SK-N-SH (cell line): ENCODE results near the gene VWC2L. TPM values are rescaled to one million over a fixed set of nuclear protein-coding genes. Genes with fewer than 3 reads are reported as not detected.

Experiments
- CTCF ChIA-PET: fragments of 300-600, 350-600 bp; formaldehyde crosslinking; extraction: SDS; loops from one replicate; lab custom pipeline; 2021; lab: Yijun Ruan, JAX
- POLR2A ChIA-PET: fragments of 350-600 bp; sonication (Branson Sonifier 250); formaldehyde crosslinking; extraction: SDS; loops from one replicate; lab custom pipeline; 2020; ENCODE audit warnings: antibody characterized with exemption, inconsistent platforms; lab: Yijun Ruan, JAX
- DNase-seq: peaks from one replicate; pipeline ENCODE4 v3.0.0; 2012
- H2AFZ ChIP-seq: fragments of 200-600 bp; sonication (generic); 2 replicates; pipeline ENCODE4 v1.8.1; 2016; ENCODE audit warnings: antibody characterized with exemption, mild to moderate bottlenecking, low read depth
- H3F3A ChIP-seq: fragments of 200-600 bp; sonication (generic); replicated peaks from 2 replicates; pipeline ENCODE3; 2016; ENCODE audit warnings: antibody characterized with exemption, mild to moderate bottlenecking; ENCODE audit not compliant: insufficient read depth
- H3K27ac ChIP-seq, 2 experiments: fragments of 200-500 bp in 1 of 2; fragments of 200-600 bp in 1 of 2; sonication (Bioruptor generic) in 1 of 2; sonication (generic), shearing (Covaris generic) in 1 of 2; 2 replicates each; pipeline versions ENCODE4 v1.5.1 to v1.6.1; 2014 to 2016; ENCODE audit warnings: low read depth in 2 of 2, inconsistent platforms in 1 of 2, low read length in 1 of 2, mild to moderate bottlenecking in 1 of 2, mixed read lengths in 1 of 2
- H3K27me3 ChIP-seq: fragments of 200-600 bp; sonication (generic), shearing (Covaris generic); 2 replicates; pipeline ENCODE4 v1.6.1; 2016; ENCODE audit warnings: mixed run types; ENCODE audit not compliant: insufficient read depth
- H3K36me3 ChIP-seq, 2 experiments: fragments of 200-500 bp in 1 of 2; fragments of 200-600 bp in 1 of 2; sonication (Bioruptor generic) in 1 of 2; sonication (generic) in 1 of 2; replicated peaks in 1 of 2; 2 replicates each; pipeline versions ENCODE3 to v1.5.1; 2014 to 2016; ENCODE audit warnings: low read length in 1 of 2, mild to moderate bottlenecking in 1 of 2; ENCODE audit not compliant: insufficient read depth in 2 of 2, control insufficient read depth in 1 of 2
- H3K4me1 ChIP-seq, 2 experiments: fragments of 200-500 bp in 1 of 2; fragments of 200-600 bp in 1 of 2; sonication (Bioruptor generic) in 1 of 2; sonication (generic), shearing (Covaris generic) in 1 of 2; 2 replicates each; pipeline versions ENCODE4 v1.5.1 to v1.6.1; 2014 to 2016; ENCODE audit warnings: low read depth in 1 of 2, low read length in 1 of 2, mixed run types in 1 of 2; ENCODE audit not compliant: insufficient read depth in 2 of 2, control insufficient read depth in 1 of 2
- H3K4me2 ChIP-seq: fragments of 200-600 bp; sonication (generic), shearing (Covaris generic); 2 replicates; pipeline ENCODE4 v1.6.1; 2017; ENCODE audit warnings: mixed run types
- H3K4me3 ChIP-seq, 2 experiments: fragments of 200-500 bp in 1 of 2; fragments of 200-600 bp in 1 of 2; sonication (Bioruptor generic) in 1 of 2; sonication (generic), shearing (Covaris generic) in 1 of 2; 2 replicates each; pipeline versions ENCODE4 v1.5.1 to v1.8.1; 2014 to 2016; ENCODE audit warnings: low read depth in 2 of 2, inconsistent platforms in 1 of 2, low read length in 1 of 2, mild to moderate bottlenecking in 1 of 2, mixed read lengths in 1 of 2, moderate library complexity in 1 of 2
- H3K79me2 ChIP-seq: fragments of 200-600 bp; sonication (generic); 2 replicates; pipeline ENCODE4 v1.8.1; 2017; ENCODE audit warnings: mild to moderate bottlenecking; ENCODE audit not compliant: insufficient read depth
- H3K9ac ChIP-seq: fragments of 200-600 bp; sonication (generic); 2 replicates; pipeline ENCODE4 v1.6.1; 2017; ENCODE audit warnings: mixed run types
- H3K9me2 ChIP-seq: fragments of 200-600 bp; sonication (generic); 2 replicates; pipeline ENCODE4 v1.6.1; 2017; ENCODE audit warnings: mixed run types
- H3K9me3 ChIP-seq: fragments of 200-600 bp; sonication (generic); 2 replicates; pipeline ENCODE4 v1.6.1; 2017; ENCODE audit warnings: mixed run types, mild to moderate bottlenecking, moderate library complexity
- H4K20me1 ChIP-seq: fragments of 200-600 bp; sonication (generic); 2 replicates; pipeline ENCODE4 v1.6.1; 2017; ENCODE audit warnings: mild to moderate bottlenecking, mixed run types; ENCODE audit not compliant: insufficient read depth
- CTCF ChIP-seq: fragments of 200-600 bp; sonication (generic); IDR thresholded peaks from 2 replicates; pipeline ENCODE4 v1.6.1; 2017; ENCODE audit warnings: antibody characterized with exemption, mild to moderate bottlenecking, moderate library complexity
- ELF1 ChIP-seq: IDR thresholded peaks from 2 replicates; pipeline ENCODE4 v1.4.0; 2012
- FOXJ3 ChIP-seq: sonication (generic); formaldehyde crosslinking; IDR thresholded peaks from 2 replicates; pipeline ENCODE4 v1.5.1; 2020; ENCODE audit warnings: mild to moderate bottlenecking, missing genetic modification reagents
- GABPA ChIP-seq: IDR thresholded peaks from 2 replicates; pipeline ENCODE4 v1.4.0; 2012; ENCODE audit warnings: low read depth, mild to moderate bottlenecking
- GATA2 ChIP-seq: sonication (generic); formaldehyde crosslinking; IDR thresholded peaks from 2 replicates; pipeline ENCODE4 v1.5.0; 2020; ENCODE audit warnings: mild to moderate bottlenecking, missing genetic modification reagents
- JUND ChIP-seq: IDR thresholded peaks from 2 replicates; pipeline ENCODE4 v1.4.0; 2012
- MAX ChIP-seq: IDR thresholded peaks from 2 replicates; pipeline ENCODE4 v1.4.0; 2012; ENCODE audit warnings: low read depth
- MEF2A ChIP-seq: IDR thresholded peaks from 2 replicates; pipeline ENCODE4 v1.4.0; 2012; ENCODE audit warnings: low read depth, borderline replicate concordance
- MXI1 ChIP-seq: IDR thresholded peaks from 2 replicates; pipeline ENCODE4 v1.6.1; 2012; ENCODE audit warnings: mild to moderate bottlenecking, low read depth, low read length, improper control_type of control experiment
- RCOR1 ChIP-seq: fragments of 150-350 bp; IDR thresholded peaks from 2 replicates; pipeline ENCODE4 v1.6.1; 2017; ENCODE audit warnings: antibody characterized with exemption, low read length
- RFX5 ChIP-seq: IDR thresholded peaks from 2 replicates; pipeline ENCODE4 v1.6.1; 2012; ENCODE audit warnings: mild to moderate bottlenecking, improper control_type of control experiment, low read length
- SMC3 ChIP-seq: IDR thresholded peaks from 2 replicates; pipeline ENCODE4 v1.6.1; 2012; ENCODE audit warnings: low read depth, low read length, improper control_type of control experiment
- TCF12 ChIP-seq: IDR thresholded peaks from 2 replicates; pipeline ENCODE4 v1.4.0; 2012
- TEAD4 ChIP-seq: IDR thresholded peaks from 2 replicates; pipeline ENCODE4 v1.4.0; 2012; ENCODE audit warnings: mild to moderate bottlenecking, borderline replicate concordance; ENCODE audit not compliant: insufficient read depth
- YY1 ChIP-seq: IDR thresholded peaks from 2 replicates; pipeline ENCODE4 v1.4.0; 2012; ENCODE audit warnings: low read depth, mild to moderate bottlenecking
- WGBS: methylation state at CpG from one replicate; pipeline ENCODE4 v1.1.6; 2017; ENCODE audit warnings: low lambda C conversion rate; 5-methylcytosine and 5-hydroxymethylcytosine counted together
- polyA plus RNA-seq, 3 experiments: library from polyadenylated mRNA; depleted of rRNA; stranded (reverse); fragments of >200 nt; gene quantifications; 2 replicates each; pipeline ENCODE4 v1.2.3, GENCODE V29; 2012
- TF ChIP-seq, protein P1 (sequence below): IDR thresholded peaks from 2 replicates; pipeline ENCODE4 v1.6.1; 2012; ENCODE audit warnings: mild to moderate bottlenecking, low read depth, low read length, moderate library complexity

Gene VWC2L
- polyA plus RNA-seq, 1 of the 3 experiments (the other 2 are of a cell fraction): not detected

GRCh38 chr2:214489181-214489580, 78.3 kb downstream of the VWC2L start:
- Histone ChIP-seq H3K9me2 (no peaks in the 10 kb centered on the region), H3K4me2 (no peak overlapping the region), H4K20me1 (no peaks in the 10 kb centered on the region), H2AFZ (no peak overlapping the region), H3K4me3 (no peak overlapping the region), H3K27me3 (no peaks in the 10 kb centered on the region), H3K9me3 (no peaks in the 10 kb centered on the region), H3K4me1 (no peaks in the 10 kb centered on the region), H3K36me3 (no peaks in the 10 kb centered on the region), H3F3A (no peaks in the 10 kb centered on the region), H3K79me2 (no peaks in the 10 kb centered on the region), H3K9ac (no peak overlapping the region), H3K27ac (no peak overlapping the region)
- WGBS: 14% methylated on average over 2 of the region's 2 CpGs
- CTCF ChIA-PET: interaction anchor here (0.7 to 1.8 kb wide), 5 partner anchors 8 to 32 kb away, joined by 3 to 4 read pairs (median 4); no protein-coding TSS in a partner anchor
- TF ChIP-seq GABPA: no peak
- no peak for TF ChIP-seq JUND
- TF ChIP-seq MAX: no peak
- TF ChIP-seq, protein P1, sequence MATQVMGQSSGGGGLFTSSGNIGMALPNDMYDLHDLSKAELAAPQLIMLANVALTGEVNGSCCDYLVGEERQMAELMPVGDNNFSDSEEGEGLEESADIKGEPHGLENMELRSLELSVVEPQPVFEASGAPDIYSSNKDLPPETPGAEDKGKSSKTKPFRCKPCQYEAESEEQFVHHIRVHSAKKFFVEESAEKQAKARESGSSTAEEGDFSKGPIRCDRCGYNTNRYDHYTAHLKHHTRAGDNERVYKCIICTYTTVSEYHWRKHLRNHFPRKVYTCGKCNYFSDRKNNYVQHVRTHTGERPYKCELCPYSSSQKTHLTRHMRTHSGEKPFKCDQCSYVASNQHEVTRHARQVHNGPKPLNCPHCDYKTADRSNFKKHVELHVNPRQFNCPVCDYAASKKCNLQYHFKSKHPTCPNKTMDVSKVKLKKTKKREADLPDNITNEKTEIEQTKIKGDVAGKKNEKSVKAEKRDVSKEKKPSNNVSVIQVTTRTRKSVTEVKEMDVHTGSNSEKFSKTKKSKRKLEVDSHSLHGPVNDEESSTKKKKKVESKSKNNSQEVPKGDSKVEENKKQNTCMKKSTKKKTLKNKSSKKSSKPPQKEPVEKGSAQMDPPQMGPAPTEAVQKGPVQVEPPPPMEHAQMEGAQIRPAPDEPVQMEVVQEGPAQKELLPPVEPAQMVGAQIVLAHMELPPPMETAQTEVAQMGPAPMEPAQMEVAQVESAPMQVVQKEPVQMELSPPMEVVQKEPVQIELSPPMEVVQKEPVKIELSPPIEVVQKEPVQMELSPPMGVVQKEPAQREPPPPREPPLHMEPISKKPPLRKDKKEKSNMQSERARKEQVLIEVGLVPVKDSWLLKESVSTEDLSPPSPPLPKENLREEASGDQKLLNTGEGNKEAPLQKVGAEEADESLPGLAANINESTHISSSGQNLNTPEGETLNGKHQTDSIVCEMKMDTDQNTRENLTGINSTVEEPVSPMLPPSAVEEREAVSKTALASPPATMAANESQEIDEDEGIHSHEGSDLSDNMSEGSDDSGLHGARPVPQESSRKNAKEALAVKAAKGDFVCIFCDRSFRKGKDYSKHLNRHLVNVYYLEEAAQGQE: no peak
- TF ChIP-seq MXI1: no peak
- no peak for TF ChIP-seq YY1
- no peak for TF ChIP-seq MEF2A
- no peak for TF ChIP-seq SMC3
- TF ChIP-seq CTCF: no peak; the same call in 1 of the 2 replicates
- TF ChIP-seq TCF12: no peak
- no peak for TF ChIP-seq RCOR1
- no peak for TF ChIP-seq TEAD4
- no peak for TF ChIP-seq RFX5
- TF ChIP-seq ELF1: no peak
- no peak for TF ChIP-seq GATA2 (CRISPR knock-in tag)
- no peak for TF ChIP-seq FOXJ3 (CRISPR knock-in tag)
- POLR2A ChIA-PET: no interaction called here
- DNase-seq: no peak
